Measurements from ENCODE around the gene ROBO1.

GRCh38 chr3:79113876-79114275, 653.9 kb downstream of the ROBO1 start:
- TF ChIP-seq CTCF (conservative IDR thresholded peaks at IDR 0.05) (no peak), ZFX (IDR thresholded peaks at IDR 0.05) (no peak)
